C4-2B (cell line): ENCODE measurements around the gene GLTP.

Source experiments
- ZFX ChIP-seq: fragments of 450-650 bp; IDR thresholded peaks from 2 replicates; pipeline ENCODE4 v1.6.1; 2017
- TF ChIP-seq, protein P1 (sequence below): fragments of 450-650 bp; conservative IDR thresholded peaks from 2 replicates; pipeline ENCODE4 v1.5.1; 2017; ENCODE audit warnings: mild to moderate bottlenecking

DNA sequence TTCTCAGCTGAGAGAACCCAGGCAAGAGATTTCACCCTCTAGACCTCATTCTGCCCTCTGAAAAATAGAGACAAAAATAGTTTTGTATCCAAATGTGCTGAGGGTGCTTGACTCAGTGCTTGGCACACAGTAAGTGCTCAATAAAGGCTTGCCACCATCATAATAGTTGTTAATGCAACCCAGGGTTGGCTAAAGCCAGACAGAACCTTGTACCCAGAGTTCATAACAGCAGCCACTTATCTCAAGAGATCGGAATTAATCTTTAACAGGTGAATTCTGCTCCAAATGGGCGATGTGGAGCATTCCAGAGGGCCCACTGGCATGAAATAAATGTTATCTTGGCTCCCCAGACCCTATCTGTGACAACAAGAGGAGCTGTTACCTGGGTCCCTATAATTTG is 50.1 kb downstream of the GLTP start:
- TF ChIP-seq, protein P1, sequence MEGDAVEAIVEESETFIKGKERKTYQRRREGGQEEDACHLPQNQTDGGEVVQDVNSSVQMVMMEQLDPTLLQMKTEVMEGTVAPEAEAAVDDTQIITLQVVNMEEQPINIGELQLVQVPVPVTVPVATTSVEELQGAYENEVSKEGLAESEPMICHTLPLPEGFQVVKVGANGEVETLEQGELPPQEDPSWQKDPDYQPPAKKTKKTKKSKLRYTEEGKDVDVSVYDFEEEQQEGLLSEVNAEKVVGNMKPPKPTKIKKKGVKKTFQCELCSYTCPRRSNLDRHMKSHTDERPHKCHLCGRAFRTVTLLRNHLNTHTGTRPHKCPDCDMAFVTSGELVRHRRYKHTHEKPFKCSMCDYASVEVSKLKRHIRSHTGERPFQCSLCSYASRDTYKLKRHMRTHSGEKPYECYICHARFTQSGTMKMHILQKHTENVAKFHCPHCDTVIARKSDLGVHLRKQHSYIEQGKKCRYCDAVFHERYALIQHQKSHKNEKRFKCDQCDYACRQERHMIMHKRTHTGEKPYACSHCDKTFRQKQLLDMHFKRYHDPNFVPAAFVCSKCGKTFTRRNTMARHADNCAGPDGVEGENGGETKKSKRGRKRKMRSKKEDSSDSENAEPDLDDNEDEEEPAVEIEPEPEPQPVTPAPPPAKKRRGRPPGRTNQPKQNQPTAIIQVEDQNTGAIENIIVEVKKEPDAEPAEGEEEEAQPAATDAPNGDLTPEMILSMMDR = no peak
- no peak for TF ChIP-seq ZFX
